Liver (tissue), 3 donors: ENCODE measurements around the gene CALHM3.

Experiments used
- CTCF ChIP-seq: fragments of 150-350 bp; IDR thresholded peaks from 2 replicates; pipeline ENCODE4 v1.5.1; 2017; ENCODE audit warnings: improper control_type of control experiment, low read depth, low read length; ENCODE audit not compliant: missing input control
- REST ChIP-seq: IDR thresholded peaks from 2 replicates; pipeline ENCODE4 v1.6.1; 2016; ENCODE audit warnings: antibody characterized with exemption, mild to moderate bottlenecking
- TAF1 ChIP-seq: conservative IDR thresholded peaks from 2 replicates; pipeline ENCODE4 v1.6.1; 2016; ENCODE audit warnings: antibody characterized with exemption, mild to moderate bottlenecking
- donor health status: healthy.
- donor health status: healthy.

GRCh38 chr10:103525901-103526300 is 46.9 kb upstream of the CALHM3 start:
- no peak for TF ChIP-seq REST
- no peak for TF ChIP-seq CTCF
- no peak for TF ChIP-seq TAF1
